Stimulated activated CD4-positive, alpha-beta T cell treated with anti-CD3 and anti-CD28 coated beads, Interleukin-1b, Interleukin-23, amount 100 ng/mL, for 24 hours (primary cell): ENCODE data around the gene MGRN1.

Experiments
- DNase-seq, 4 experiments: peaks; one replicate each; pipeline ENCODE4 v3.0.0-alpha.2; 2020; ENCODE audit warnings: low read depth in 4 of 4, low spot score in 1 of 4

Gene MGRN1

DNA sequence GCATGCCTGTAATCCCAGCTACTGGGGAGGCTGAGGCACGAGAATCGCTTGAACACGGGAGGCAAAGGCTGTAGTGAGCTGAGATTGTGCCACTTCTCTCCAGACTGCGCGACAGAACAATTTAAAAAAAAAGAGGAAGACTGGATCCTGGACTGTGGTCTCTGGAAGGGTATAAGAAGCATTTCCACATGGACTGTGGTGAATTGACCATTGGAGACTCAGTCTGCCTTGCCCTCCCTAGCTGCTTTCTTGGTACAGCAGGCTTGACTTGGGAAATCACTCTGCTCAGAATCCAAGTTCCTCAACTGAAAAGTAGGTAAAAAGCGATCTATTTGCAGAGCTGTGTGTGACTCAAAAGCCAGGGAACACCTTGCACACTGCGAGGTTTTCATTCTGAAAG lies 1.0 kb upstream of the MGRN1 start:
- no peak for DNase-seq

DNA sequence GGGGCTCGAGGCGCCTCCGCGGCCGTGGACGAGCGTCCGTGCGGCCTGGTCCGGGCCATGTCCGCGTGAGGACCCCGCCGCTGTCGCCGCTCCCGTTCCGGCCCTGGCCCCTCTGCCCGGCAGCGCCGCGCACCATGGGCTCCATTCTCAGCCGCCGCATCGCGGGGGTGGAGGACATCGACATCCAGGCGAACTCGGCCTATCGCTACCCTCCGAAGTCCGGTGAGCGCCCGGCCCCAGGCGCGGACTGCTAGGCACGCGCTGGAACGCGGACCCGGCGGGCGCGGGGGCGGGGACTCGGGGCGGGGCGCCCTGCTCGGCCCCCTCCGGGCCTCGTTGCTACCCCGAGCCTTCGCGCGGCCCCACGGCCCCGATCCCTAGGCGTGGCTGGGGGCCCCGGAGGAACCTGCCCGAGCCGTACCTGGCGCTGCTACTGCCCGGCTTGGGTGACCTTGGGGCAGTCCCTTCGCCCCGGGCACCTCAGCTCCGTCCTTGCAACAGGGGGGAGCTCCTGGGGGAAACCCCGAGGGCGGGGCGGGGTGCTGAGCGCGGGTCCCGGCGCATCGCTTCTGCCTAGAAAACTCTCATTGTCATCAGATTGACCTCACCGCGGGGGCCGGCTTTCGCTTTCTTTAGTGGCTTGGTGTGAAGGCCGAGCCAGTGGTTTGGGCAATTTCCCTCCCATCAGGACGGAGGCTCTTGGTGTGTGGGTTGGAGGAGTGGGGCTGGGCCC lies 367 bp downstream of the MGRN1 start:
- DNase-seq: peak; percentile 34 to 73 (median 42)

DNA sequence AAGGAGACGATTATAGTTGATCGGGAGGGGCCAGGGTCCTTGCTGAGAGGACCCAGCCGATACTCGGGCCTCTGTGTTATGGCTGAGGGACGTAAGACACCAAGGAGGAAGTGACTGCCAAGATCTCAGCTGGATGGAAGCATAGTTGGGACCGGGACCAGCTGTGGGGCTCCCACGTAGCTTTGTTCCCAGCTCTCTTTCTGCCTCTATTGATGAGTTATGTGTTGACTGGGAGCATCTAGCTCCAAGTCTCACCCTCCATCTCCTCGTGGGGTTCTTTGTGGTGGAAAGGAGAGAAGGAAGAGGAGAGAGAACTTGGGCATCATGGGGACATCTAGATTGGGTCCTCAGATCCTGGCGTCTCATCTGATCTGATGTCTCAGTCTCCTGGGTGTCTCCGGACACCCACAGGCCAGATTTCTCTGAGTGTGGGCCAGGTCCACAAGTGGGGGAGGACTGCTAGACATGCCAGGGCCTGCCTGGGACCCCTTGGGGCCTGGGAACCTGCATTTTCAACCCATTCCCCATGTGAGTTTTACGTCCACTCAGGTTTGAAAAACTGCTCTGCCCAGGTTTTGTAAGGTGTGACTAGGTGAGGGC lies 1.0 kb downstream of the MGRN1 start:
- no peak for DNase-seq

DNA sequence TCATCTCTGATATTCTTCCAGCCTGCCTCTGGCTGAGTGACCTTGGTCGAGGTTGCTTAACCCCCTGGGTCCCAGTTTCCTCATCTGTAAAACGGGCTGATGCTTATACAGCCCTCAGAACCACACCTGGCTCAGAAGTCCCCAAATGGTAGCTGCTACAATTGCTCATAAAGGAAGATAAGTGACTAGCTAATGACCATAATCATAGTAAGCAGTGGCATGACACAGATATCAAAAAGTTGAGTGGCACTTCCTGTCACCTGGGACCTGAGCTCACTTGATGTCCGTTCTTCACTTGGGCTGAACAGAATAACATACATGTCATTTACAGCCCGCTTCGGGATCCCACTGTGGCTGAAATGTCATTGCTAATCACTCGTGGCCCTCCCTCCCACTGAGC lies 1.8 kb downstream of the MGRN1 start:
- DNase-seq: no peak

DNA sequence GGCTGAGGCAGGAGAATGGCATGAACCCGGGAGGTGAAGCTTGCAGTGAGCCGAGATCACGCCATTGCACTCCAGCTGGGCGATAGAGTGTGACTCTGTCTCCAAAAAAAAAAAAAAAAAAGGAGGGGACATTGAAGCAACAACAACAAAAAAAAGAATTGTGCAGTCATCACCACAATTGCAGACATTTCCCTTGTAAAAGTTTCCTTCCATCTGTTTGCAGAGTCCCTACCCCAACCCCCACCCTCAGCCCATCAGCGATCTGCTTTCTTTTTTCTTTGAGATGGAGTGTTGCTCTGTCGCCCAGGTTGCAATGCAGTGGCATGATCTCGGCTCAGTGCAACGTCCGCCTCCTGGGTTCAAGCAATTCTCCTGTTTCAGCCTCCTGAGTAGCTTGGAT lies 3.7 kb downstream of the MGRN1 start:
- DNase-seq: no peak

DNA sequence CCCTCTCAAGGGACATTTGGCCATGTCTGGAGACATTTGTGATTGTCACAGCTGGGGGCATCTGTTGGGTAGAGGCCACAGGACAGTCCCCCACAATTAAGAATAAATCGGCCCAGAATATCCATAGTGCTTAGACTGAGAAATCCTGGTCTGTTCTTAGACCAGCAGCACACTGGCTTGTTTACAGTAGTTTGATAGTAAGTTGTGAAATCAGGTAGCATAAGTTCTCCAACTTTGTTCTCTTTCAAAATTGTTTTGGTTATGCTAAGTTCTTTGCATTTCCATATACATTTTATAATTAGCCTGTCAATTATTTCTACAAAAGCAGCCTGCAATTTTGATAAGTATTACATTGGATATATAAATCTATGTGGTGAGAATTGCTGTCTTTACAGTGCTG lies 6.8 kb downstream of the MGRN1 start:
- DNase-seq: no peak

DNA sequence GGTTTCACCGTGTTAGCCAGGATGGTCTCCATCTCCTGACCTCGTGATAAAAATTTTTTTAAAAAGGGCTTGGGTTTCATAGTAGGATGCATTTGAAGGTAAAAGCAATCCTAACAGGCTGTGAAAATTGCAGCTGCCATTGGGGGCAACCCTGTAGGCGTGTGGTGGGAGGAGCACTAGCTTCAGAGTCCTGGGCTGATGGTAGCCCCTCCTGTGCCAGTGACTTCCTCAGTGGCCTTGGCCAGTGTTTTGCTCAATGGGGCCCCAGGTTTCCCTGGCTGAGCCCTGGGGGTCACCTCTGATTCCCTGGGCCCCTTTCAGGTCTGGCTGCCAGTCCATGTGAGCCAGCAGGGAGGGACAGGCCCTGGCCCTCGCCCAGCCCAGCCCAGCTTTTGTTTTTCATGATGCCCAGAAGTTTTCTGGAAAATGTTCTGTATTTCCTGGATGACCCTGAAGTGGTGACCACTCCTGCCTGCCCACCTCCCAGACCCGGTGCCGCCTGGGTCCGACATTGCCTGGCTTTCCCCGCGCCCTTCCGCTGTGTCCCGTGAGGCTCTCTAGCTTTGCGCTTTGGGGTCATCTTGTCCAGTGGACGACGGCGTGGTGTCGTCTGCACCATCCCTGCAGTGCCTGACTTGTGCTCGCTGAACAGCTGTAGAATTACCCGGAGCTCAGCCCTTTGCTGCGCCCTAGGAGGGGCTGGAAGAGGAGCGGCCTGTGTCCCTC lies 9.4 kb downstream of the MGRN1 start:
- no peak for DNase-seq

DNA sequence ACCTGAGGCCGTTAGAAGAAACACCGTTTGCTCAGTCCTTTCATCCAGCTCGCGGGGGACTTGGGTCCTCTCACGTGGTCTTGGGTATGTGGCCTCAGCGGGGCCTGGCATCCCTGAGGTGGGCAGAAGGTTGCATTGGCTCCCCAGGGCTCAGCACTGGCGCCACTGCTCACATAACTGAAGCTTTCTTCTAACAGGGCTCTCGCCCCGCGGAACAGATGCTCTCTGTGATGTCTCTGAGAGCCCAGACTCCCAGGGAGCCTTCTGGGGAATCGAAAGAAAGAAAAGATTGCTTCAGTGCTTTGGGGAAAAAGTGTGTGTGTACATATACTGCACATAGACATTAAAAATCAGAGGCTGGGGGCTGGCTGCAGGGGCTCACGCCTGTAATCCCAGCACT lies 10.1 kb downstream of the MGRN1 start:
- DNase-seq: no peak

DNA sequence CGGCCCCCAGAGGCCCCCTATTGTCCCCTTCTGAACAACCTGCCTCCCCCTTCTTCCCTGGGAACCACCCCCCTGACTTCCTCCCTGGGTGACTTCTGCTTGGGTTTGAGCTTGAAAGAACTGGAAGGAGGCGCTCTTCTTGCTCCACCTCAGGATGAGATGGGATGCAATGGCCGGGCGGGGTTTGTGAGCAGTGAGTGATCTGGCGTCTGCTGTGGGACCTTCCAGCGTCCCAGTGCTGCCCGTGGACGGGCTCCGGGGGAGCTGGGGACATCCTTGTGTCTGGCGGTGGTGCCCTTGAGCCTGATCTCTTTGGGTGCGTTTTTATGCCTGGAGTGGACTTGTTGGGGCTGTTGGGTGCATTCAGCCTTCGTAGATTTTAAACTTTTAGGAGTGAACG lies 11.6 kb downstream of the MGRN1 start:
- DNase-seq: no peak

DNA sequence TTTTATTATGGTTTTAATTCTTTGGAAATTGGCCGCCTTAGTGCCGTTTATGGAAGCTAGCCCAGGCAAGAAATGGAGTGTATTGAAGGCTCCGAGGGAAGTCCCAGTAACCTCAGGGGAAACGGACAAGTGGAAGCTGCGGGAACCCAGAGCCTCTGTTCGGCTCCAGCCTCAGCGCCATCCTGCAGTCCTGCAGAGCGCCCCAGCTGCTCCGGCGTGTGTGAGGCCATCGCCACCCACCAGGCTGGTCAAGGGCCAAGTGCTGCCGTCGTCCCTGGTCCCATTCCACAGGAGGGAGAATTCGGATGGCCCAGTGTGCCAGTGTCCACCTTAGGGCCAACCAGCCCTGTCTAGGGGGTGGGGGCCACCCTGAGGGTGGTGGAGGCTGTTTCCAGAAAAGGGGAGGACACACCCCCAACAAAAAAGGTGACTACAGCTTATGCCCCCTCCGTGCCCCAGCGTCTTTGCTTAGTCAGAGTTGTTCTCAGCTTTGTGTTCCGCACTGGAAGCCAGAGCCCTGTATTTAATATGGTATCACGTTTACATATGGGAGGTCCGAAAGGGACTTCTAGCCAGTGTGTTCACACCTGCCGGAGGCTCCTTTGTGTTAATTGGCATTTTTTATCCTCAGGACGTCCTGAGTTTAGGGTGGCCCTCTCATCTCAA lies 13.0 kb downstream of the MGRN1 start:
- DNase-seq: no peak

DNA sequence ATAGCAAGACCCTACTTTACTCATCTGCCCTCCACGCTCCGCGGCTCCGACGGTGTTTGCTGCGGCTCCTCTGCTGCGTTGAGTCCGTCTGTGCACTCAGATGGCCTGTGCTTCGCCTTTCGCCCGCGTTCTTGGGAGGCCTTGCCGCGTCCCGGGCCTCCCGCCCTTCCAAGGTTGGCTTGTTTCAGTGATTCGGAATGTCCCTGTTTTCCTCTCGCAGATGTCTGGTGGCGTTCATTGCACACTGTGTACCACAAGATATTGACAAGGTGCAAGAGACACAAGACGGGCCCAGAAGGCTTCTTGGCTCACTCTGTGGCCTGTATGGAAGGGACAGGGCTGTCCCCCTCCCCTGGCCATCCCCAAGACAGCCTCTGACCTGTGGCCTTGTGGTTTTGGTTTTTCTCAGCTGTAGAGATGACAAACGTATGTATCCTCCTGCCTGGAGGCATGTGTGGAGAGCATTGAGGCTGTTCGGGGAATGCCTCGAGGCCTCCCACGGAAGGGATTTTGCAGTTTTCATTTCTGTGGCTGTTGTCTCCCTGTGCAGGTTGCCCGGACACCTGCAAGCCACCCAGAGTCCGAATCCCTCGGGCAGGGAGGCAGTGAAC lies 15.4 kb downstream of the MGRN1 start:
- no peak for DNase-seq

DNA sequence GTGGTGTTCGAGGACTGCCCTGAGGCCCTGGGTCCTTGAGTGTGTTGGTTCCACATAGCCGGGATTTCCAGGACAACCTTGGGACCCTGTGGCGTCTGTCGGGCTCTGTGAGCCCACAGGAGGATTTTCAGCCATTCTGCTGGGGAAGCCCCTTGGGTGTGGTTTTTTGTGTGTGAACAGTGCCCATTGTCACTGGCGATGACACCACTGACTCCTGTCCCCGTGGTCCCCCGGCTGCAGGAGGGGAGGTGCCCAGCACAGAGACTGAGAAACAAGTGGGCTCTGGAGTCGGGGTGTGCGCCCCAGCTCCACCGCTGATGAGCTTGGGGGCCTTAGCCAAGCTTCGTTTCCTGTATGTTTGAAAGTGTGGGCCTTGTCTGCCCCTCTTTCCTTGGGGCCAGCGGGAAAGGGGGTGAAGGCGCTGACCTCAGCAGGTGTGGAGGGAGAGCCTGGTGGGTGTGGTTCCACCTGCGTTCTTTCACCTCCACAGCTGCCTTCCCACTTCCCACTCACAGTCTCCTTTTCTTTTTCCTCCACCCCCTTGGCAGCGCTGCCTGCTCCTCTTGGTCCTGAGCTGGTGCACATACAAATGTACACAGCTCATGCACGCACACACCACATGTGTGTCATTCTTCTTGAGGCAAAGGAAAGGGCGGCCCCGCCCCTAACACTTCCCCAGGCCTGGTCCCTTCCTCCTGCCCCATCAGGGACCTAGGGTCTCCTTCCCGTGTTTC lies 16.1 kb downstream of the MGRN1 start:
- DNase-seq: no peak

DNA sequence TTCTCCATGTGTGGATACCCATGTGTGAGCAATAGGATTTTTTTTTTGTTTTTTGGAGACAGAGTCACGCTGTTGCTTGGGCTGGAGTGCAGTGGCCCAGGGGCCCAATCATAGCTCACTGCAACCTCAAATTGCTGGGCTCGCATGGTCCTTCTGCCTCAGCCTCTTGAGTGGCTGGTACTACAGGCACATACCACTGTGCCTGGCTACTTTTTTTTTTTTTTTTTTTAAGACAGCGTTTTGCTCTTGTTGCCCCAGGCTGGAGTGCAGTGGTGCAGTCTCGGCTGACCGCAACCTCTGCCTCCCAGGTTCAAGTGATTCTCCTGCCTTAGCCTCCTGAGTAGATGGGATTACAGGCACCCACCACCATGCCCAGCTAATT lies 16.7 kb downstream of the MGRN1 start:
- no peak for DNase-seq

DNA sequence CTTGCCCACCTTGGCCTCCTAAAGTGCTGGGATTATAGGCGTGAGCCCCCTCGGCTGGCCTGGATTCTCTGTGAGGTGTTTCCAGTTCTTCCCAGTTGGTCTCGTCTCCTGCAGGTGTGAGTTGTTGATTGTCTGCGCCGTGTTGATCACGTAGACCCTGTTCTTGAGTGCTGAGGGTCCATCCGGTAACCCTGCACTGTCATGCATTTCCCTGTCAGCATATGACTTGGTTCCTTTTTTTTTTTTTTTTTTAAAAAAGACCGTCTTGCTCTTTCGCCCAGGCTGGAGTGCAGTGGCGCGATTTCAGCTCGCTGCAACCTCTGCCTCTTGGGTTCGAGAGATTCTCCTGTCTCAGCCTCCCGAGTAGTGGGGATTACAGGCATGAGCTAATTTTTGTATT lies 17.3 kb downstream of the MGRN1 start:
- no peak for DNase-seq

DNA sequence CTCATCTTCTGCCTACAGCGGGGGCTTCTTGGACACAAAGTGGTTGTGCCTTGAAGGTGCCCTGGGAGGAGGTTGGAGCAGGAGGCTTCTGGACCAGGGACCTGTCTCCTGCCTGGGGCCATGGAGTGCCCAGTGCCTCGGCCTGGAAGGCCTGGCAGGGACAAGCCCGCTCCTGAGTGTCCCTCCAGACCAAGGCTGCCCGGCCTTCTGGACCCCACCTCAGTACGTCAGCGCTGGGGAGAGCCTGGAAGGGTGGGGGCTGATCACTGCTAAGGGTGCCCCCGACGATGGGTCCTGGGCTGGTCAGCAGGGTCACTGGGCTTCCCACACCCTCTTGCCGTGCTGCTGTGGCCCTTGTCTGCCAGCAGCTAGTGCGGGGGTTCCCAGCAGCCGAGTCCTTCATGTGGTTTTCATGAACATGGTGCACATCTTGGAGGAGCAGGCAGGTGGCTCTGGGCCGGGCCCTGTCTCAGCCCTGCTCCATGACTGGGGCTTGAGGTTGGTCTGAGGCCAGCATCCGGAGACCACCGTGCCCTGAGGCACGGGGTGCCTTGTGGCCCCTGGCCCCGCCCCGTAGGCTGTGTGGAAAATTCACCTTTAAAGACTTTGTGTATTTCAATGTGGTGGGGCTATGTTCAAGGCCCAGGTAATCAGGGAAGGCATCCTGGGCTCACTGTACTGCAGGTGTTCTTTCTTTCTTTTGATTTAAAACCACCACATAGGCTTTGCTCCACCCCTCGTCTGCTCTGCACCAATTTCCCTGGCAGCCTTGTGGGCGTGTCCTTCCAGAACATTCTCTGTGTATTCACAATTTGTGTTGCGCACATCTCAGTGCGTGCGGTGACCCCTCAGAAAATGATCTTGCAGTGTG lies 22.4 kb downstream of the MGRN1 start:
- DNase-seq: no peak

DNA sequence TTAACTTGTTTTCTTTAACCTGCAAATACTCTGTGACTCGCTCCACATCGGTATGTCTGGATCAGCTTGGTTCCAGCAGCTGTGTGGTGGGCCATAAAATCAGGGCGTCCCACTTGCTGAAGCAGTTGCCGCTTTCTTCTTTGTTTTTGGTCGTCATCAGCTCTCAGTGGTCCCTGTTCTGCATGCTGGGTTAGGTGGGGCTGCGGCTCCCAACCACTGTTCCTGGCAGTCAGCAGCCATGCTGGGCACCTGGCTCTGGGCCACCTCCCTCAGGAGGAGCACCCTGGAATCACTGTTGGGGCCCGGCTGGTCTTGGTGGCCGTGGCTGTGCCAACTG lies 23.0 kb downstream of the MGRN1 start:
- DNase-seq: no peak

DNA sequence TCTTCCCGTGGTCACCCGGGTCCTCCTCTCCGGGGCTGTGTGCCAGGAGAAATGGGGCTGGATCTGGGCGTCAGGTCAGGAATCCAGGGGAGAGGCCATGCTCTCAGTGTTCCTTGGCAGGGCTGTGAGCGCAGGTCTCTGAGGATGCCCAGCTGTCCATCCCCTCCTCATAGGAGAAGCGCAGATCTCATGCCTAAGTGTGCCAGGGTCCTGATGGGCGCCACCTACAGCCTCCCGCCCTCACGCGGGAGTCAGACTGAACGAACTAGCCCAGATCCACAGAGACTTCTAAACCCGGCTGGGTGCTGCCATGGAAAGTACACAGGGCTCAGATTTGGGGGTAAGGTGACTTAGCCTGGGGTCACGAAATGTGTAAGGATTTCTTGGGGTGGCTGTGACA lies 24.3 kb downstream of the MGRN1 start:
- peak in 1 of 4 experiments; percentile 12 for DNase-seq

DNA sequence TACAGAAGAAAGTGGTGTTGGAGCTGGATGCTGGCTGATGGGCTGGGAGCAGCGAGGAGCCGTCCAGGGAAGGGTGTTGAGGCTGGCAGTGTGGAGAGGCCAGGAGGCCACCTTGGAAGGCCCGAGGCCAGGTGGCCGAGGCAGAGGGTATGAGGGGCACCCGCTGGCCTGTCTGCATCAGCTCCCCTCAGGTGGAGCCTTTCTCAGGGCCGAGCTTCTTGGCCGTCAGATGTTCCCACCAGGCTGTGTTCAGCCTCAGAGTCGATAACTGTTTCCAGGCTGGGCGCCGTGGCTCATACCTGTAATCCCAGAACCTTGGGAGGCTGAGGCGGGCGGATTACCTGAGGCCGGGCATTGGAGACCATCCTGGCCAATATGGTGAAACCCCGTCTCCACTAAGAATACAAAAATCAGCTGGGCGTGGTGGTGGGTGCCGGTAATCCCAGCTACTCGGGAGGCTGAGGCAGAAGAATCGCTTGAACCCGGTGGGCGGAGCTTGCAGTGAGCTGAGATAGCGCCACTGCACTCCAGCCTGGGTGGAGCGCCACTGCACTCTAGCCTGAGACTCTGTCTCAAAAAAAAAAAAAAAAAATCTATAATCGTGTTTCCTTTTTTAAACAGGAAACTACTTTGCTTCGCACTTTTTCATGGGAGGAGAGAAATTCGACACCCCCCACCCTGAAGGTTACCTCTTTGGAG lies 25.3 kb downstream of the MGRN1 start:
- DNase-seq: no peak

DNA sequence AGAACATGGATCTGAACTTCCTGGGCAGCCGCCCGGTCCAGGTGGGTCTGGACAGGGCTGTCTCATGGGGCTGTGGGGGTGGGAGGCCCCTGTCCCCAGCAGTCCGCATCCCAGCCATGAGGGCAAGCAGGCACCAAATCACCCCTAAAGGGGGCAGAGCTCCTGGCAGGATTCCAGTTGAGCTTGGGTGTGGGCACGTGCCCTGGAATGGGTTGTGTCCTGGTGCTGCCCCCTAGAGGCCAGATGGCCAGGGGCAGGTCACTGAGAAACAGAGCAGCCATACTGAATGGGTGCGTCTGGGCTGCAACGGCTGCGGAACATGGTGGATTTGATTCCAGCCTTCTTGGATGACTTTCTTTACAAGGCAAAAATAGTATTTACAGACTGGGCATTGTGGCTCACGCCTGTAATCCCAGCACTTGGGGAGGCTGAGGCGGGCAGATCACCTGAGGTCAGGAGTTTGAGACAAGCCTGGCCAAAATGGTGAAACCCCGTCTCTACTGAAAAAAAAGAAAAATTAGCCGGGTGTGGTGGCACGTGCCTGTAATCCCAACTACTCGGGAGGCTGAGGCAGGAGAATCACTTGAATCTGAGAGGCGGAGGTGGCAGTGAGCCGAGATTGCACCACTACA lies 25.9 kb downstream of the MGRN1 start:
- DNase-seq: peak; percentile 65 to 76 (median 66)
